ENCODE results near the gene ZEB2. TPM values are rescaled to one million over a fixed set of nuclear protein-coding genes. Genes with fewer than 3 reads are reported as not detected.
A peak's percentile ranks its signal among the peaks of the same experiment; 100 is the strongest.

ZEB2 gene
- total and polyA plus RNA-seq, 2 donors, result 15.3 to 16.1 TPM

DNA sequence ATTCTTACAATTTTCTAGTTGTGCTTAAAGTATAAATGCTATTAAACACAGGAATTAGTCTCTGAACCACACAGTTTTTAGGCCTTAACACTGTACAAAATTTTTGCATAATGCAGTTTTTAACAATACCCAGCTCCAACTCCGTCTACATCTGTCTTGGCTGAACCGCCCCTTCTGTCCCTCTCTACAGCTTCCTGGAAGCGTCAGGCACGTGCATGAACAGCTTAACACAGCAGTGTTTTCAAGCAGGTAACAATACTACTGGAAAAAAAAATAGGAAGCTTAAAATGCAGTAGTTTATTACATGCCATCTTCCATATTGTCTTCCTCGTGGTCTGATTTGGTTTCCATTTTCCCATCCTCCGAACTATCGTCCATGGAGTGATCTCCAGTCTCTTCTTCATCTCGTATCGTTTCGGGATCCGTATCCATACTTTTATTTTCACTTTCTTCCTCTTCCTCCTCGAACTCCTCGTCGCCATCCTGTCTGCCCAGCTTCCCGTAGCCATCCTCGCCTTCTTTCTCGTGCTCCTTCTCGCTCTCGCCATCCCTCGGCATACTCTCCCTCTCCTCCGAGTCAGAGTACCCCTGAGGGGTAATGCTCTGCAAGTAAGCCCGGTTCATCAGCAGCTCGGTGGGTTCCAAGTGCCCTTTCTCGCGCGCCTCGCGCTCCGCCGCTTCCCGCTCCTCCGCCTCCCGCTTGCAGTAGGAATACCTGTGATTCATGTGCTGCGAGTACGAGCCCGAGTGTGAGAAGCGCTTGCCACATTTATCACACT is 130.6 kb downstream of the ZEB2 start:
- Histone ChIP-seq H3K4me1 (ENCODE audit: control insufficient read depth in 2 of 2, insufficient read depth in 2 of 2, low read length in 2 of 2) (no peaks in the 10 kb centered on the region), H3K27ac (ENCODE audit: low read depth in 1 of 2, low read length in 1 of 2) (no peak overlapping the region), H3K36me3 (ENCODE audit: control insufficient read depth in 2 of 2, insufficient read depth in 2 of 2, low read length in 1 of 2) (no peaks in the 10 kb centered on the region), H3K27me3 (ENCODE audit: control insufficient read depth in 2 of 2, insufficient read depth in 1 of 2, low read length in 1 of 2) (no peaks in the 10 kb centered on the region), H3K9me3 (ENCODE audit: control insufficient read depth in 2 of 2, insufficient read depth in 1 of 2, low read length in 1 of 2) (no peaks in the 10 kb centered on the region), H3K4me3 (ENCODE audit: low read length in 2 of 2) (peak overlapping the region in 1 of 2 donors; percentile 5)
- 94% methylated on average over 37 of the region's 37 CpGs for WGBS
- no peak for DNase-seq (ENCODE audit: low read depth in 6 of 9, low spot score in 9 of 9)

DNA sequence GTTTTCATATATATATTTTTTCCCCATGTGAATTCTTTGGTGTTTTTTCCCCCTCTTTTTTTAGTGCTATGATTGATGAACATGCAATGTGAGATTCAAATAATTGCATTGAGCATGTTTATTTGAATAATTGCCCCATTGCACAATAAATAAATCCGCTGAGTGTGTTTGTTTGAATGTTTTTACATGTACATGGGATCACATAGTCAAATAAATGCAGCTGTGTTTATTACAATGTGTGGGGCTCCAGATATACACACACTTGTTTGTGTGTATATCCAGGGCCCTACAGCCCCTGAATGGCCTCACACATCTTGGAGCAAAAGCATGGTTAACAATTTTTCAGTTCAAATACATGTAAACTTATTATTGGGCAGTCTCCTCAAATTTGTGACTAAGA is 134.5 kb downstream of the ZEB2 start:
- Histone ChIP-seq H3K27ac (ENCODE audit: low read depth in 1 of 2, low read length in 1 of 2) (no peak overlapping the region), H3K4me3 (ENCODE audit: low read length in 2 of 2) (no peak overlapping the region), H3K36me3 (ENCODE audit: control insufficient read depth in 2 of 2, insufficient read depth in 2 of 2, low read length in 1 of 2) (no peaks in the 10 kb centered on the region), H3K4me1 (ENCODE audit: control insufficient read depth in 2 of 2, insufficient read depth in 2 of 2, low read length in 2 of 2) (peaks cover 0 to under 1% of the 10 kb centered on the region in 2 donors), H3K27me3 (ENCODE audit: control insufficient read depth in 2 of 2, insufficient read depth in 1 of 2, low read length in 1 of 2) (no peaks in the 10 kb centered on the region), H3K9me3 (ENCODE audit: control insufficient read depth in 2 of 2, insufficient read depth in 1 of 2, low read length in 1 of 2) (no peaks in the 10 kb centered on the region)
- 97% methylated on average over 1 of the region's 1 CpG for WGBS
- DNase-seq (ENCODE audit: low read depth in 6 of 9, low spot score in 9 of 9), result no peak

DNA sequence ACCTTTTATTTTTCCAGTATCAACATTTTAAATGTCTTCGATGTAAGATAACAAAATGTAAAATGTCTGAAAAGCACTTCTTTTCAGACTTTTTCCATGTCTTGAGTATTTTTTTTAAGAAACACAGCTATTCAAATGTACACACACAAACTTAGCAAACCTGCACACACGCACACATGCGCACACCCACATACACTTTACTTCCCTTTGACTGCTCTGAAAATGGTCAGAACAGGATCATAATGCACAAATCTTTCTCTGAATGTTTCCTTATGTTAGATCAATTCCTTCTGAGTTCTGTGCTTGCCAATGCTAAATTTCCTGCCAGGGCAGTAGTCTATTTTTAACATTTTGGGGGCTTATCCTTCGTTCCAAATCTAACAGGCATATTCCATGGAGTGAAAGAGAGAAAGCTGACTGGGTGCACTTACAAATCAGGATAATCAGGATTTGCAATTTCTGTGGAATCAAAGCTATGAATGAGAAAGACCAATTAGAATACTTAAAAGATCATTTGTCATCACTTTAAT is 136.3 kb downstream of the ZEB2 start:
- H3K27ac ChIP-seq (ENCODE audit: low read depth in 1 of 2, low read length in 1 of 2), result no peak overlapping the region
- H3K9me3 ChIP-seq (ENCODE audit: control insufficient read depth in 2 of 2, insufficient read depth in 1 of 2, low read length in 1 of 2), result peaks cover 0 to 3% of the 10 kb centered on the region in 2 donors
- no peak for DNase-seq (ENCODE audit: low read depth in 6 of 9, low spot score in 9 of 9)
- H3K27me3 ChIP-seq (ENCODE audit: control insufficient read depth in 2 of 2, insufficient read depth in 1 of 2, low read length in 1 of 2), result no peaks in the 10 kb centered on the region
- WGBS, result 93% methylated on average over 4 of the region's 4 CpGs
- H3K4me3 ChIP-seq (ENCODE audit: low read length in 2 of 2), result no peak overlapping the region
- H3K4me1 ChIP-seq (ENCODE audit: control insufficient read depth in 2 of 2, insufficient read depth in 2 of 2, low read length in 2 of 2), result peaks cover 0 to 9% of the 10 kb centered on the region in 2 donors
- no peaks in the 10 kb centered on the region for H3K36me3 ChIP-seq (ENCODE audit: control insufficient read depth in 2 of 2, insufficient read depth in 2 of 2, low read length in 1 of 2)

DNA sequence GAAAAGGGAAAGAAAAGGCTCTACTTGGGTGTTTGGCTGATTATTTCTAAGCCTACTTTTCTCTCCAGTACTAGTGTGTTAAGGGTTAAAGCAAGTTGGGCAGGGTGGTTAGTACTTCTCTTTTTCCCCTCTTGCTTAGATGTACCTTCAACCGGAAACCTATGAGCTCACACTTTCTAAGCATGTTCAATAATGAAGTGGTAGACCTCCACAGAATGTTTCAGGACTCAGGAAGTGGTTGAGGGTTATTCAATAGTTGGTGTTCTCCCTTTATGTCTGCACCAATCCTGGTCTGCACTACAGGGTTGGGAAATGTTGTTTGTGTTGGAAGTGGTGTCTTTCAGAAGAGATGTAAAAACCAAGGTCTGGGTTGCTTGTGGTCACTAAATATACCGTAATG is 137.1 kb downstream of the ZEB2 start:
- Histone ChIP-seq H3K27me3 (ENCODE audit: control insufficient read depth in 2 of 2, insufficient read depth in 1 of 2, low read length in 1 of 2) (no peaks in the 10 kb centered on the region), H3K27ac (ENCODE audit: low read depth in 1 of 2, low read length in 1 of 2) (no peak overlapping the region), H3K9me3 (ENCODE audit: control insufficient read depth in 2 of 2, insufficient read depth in 1 of 2, low read length in 1 of 2) (peaks cover 0 to 3% of the 10 kb centered on the region in 2 donors), H3K4me3 (ENCODE audit: low read length in 2 of 2) (no peak overlapping the region), H3K36me3 (ENCODE audit: control insufficient read depth in 2 of 2, insufficient read depth in 2 of 2, low read length in 1 of 2) (no peaks in the 10 kb centered on the region), H3K4me1 (ENCODE audit: control insufficient read depth in 2 of 2, insufficient read depth in 2 of 2, low read length in 2 of 2) (peaks cover 0 to 9% of the 10 kb centered on the region in 2 donors)
- DNase-seq (ENCODE audit: low read depth in 6 of 9, low spot score in 9 of 9), result peak in 8 of 9 donors; percentile 4 to 71 (median 36)
- WGBS, result 8% methylated on average over 2 of the region's 2 CpGs

DNA sequence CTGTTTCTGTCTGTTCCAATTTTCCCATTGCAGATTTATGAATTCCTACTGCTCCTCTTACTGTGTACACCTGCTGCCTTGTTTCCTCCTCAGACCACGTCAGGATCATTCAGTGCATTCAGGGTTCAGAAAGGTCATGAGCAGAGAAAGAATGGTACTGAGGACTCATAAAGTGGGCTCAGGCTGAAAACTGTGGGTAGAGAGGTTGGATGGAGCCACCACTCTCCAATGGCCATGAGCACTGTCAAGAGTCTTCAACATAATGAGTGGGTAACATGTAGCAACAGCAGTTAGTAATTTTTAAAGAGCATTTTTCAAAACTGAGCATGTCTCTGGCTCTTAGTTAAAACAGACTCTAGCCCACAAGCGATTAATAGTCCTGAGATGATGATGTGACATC is 138.2 kb downstream of the ZEB2 start:
- DNase-seq (ENCODE audit: low read depth in 6 of 9, low spot score in 9 of 9), result no peak
- H3K36me3 ChIP-seq (ENCODE audit: control insufficient read depth in 2 of 2, insufficient read depth in 2 of 2, low read length in 1 of 2), result no peaks in the 10 kb centered on the region
- no peak overlapping the region for H3K27ac ChIP-seq (ENCODE audit: low read depth in 1 of 2, low read length in 1 of 2)
- H3K4me1 ChIP-seq (ENCODE audit: control insufficient read depth in 2 of 2, insufficient read depth in 2 of 2, low read length in 2 of 2), result peaks cover 0 to 9% of the 10 kb centered on the region in 2 donors
- H3K9me3 ChIP-seq (ENCODE audit: control insufficient read depth in 2 of 2, insufficient read depth in 1 of 2, low read length in 1 of 2), result peaks cover 0 to 3% of the 10 kb centered on the region in 2 donors
- 83% methylated on average over 2 of the region's 2 CpGs for WGBS
- H3K4me3 ChIP-seq (ENCODE audit: low read length in 2 of 2), result no peak overlapping the region
- H3K27me3 ChIP-seq (ENCODE audit: control insufficient read depth in 2 of 2, insufficient read depth in 1 of 2, low read length in 1 of 2), result no peaks in the 10 kb centered on the region

DNA sequence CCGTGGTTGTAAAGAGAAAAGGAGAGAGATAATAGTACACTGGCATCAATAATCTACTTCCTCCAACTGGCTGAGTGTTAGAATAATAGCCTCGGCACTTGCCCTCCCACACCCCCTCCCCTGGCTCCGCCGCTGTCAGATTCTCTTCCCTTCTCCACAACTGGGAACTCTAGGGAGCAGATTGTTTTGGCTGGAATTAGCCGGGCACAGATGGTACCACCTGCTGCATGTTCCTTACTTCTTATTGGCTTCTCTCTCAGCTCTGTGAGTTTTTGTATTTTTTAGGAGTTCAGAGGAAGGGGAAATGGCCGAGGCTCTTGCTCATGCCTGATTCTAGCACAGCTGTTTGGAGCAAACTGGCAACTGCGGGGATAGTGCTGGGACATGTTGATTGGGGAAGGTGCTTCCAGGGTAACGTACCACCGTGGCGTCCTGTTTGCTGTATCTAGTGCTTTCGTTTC is 140.0 kb downstream of the ZEB2 start:
- H3K36me3 ChIP-seq (ENCODE audit: control insufficient read depth in 2 of 2, insufficient read depth in 2 of 2, low read length in 1 of 2), result no peaks in the 10 kb centered on the region
- no peak overlapping the region for H3K4me3 ChIP-seq (ENCODE audit: low read length in 2 of 2)
- WGBS, result 51% methylated on average over 11 of the region's 11 CpGs
- H3K27ac ChIP-seq (ENCODE audit: low read depth in 1 of 2, low read length in 1 of 2), result no peak overlapping the region
- H3K27me3 ChIP-seq (ENCODE audit: control insufficient read depth in 2 of 2, insufficient read depth in 1 of 2, low read length in 1 of 2), result no peaks in the 10 kb centered on the region
- DNase-seq (ENCODE audit: low read depth in 6 of 9, low spot score in 9 of 9), result no peak
- H3K4me1 ChIP-seq (ENCODE audit: control insufficient read depth in 2 of 2, insufficient read depth in 2 of 2, low read length in 2 of 2), result peaks cover 0 to 9% of the 10 kb centered on the region in 2 donors
- H3K9me3 ChIP-seq (ENCODE audit: control insufficient read depth in 2 of 2, insufficient read depth in 1 of 2, low read length in 1 of 2), result peaks cover 0 to 3% of the 10 kb centered on the region in 2 donors

DNA sequence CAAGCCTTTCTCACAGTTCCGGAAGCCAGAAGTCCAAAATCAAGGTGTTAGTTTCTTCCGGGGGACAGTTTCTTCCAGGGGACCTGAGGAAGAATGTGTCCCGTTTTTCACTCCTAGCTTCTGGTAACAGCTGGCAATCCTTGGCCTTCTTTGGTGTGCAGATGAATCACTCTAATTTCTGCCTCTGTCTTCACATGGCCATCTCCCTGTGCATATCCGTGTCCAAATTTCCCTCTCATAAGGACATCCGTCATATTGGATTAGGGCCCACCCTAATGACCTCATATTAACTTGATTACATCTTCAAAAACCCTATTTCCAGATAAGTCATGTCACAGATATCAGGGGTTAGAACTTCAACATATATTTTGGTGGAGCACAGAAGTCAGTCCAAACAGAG is 141.4 kb downstream of the ZEB2 start:
- peaks cover 0 to 3% of the 10 kb centered on the region in 2 donors for H3K9me3 ChIP-seq (ENCODE audit: control insufficient read depth in 2 of 2, insufficient read depth in 1 of 2, low read length in 1 of 2)
- DNase-seq (ENCODE audit: low read depth in 6 of 9, low spot score in 9 of 9), result no peak
- H3K36me3 ChIP-seq (ENCODE audit: control insufficient read depth in 2 of 2, insufficient read depth in 2 of 2, low read length in 1 of 2), result no peaks in the 10 kb centered on the region
- H3K27ac ChIP-seq (ENCODE audit: low read depth in 1 of 2, low read length in 1 of 2), result no peak overlapping the region
- H3K4me1 ChIP-seq (ENCODE audit: control insufficient read depth in 2 of 2, insufficient read depth in 2 of 2, low read length in 2 of 2), result peaks cover 0 to 9% of the 10 kb centered on the region in 2 donors
- H3K4me3 ChIP-seq (ENCODE audit: low read length in 2 of 2), result no peak overlapping the region
- no peaks in the 10 kb centered on the region for H3K27me3 ChIP-seq (ENCODE audit: control insufficient read depth in 2 of 2, insufficient read depth in 1 of 2, low read length in 1 of 2)
- WGBS, result 95% methylated on average over 5 of the region's 5 CpGs

DNA sequence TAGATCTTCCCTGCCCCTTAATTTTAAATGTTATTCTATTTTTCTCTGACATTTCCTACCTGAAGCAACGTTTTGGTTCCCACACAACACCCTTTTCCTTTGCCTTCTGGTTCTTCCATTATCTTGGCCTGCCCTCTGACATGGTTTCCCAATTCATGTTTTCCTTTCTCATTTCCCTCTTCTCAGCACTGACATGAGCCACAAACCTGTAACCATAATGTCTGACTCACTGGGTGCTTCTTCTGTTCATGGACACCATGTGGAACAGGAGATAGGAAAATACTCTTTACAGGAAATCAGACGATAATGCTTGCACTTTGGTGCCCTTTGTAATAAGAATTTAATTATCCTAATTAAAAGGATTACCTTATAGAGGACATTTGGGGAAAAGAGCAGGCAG is 142.0 kb downstream of the ZEB2 start:
- Histone ChIP-seq H3K9me3 (ENCODE audit: control insufficient read depth in 2 of 2, insufficient read depth in 1 of 2, low read length in 1 of 2) (peaks cover 0 to 3% of the 10 kb centered on the region in 2 donors), H3K27me3 (ENCODE audit: control insufficient read depth in 2 of 2, insufficient read depth in 1 of 2, low read length in 1 of 2) (no peaks in the 10 kb centered on the region), H3K27ac (ENCODE audit: low read depth in 1 of 2, low read length in 1 of 2) (no peak overlapping the region), H3K4me3 (ENCODE audit: low read length in 2 of 2) (no peak overlapping the region), H3K4me1 (ENCODE audit: control insufficient read depth in 2 of 2, insufficient read depth in 2 of 2, low read length in 2 of 2) (peaks cover 0 to 9% of the 10 kb centered on the region in 2 donors), H3K36me3 (ENCODE audit: control insufficient read depth in 2 of 2, insufficient read depth in 2 of 2, low read length in 1 of 2) (no peaks in the 10 kb centered on the region)
- no peak for DNase-seq (ENCODE audit: low read depth in 6 of 9, low spot score in 9 of 9)
- 87% methylated on average over 2 of the region's 2 CpGs for WGBS

DNA sequence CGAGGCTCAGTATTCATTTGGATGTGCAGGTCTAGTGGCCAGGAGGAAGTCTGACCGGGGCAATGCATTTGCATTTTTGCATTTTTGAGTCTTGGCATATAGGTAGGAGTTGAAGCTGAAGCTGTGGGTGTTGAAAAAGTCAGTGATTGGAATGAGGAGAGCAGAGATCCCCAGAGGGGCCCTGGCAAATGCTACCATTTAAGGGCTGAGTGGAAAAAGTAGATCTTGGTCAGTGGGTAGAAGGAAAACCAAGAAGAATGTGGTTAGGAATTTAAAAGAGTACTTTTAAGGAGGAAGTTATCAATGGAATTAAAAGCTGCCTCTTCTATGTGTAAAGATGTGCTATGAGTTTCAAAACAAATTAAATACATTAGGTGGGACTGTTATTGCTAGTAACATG is 143.0 kb downstream of the ZEB2 start:
- H3K9me3 ChIP-seq (ENCODE audit: control insufficient read depth in 2 of 2, insufficient read depth in 1 of 2, low read length in 1 of 2), result peaks cover 0 to 3% of the 10 kb centered on the region in 2 donors
- no peak overlapping the region for H3K4me3 ChIP-seq (ENCODE audit: low read length in 2 of 2)
- WGBS, result over 99% methylated on average over 2 of the region's 2 CpGs
- no peak overlapping the region for H3K27ac ChIP-seq (ENCODE audit: low read depth in 1 of 2, low read length in 1 of 2)
- no peak for DNase-seq (ENCODE audit: low read depth in 6 of 9, low spot score in 9 of 9)
- peaks cover 0 to 14% of the 10 kb centered on the region in 2 donors for H3K4me1 ChIP-seq (ENCODE audit: control insufficient read depth in 2 of 2, insufficient read depth in 2 of 2, low read length in 2 of 2)
- no peaks in the 10 kb centered on the region for H3K36me3 ChIP-seq (ENCODE audit: control insufficient read depth in 2 of 2, insufficient read depth in 2 of 2, low read length in 1 of 2)
- no peaks in the 10 kb centered on the region for H3K27me3 ChIP-seq (ENCODE audit: control insufficient read depth in 2 of 2, insufficient read depth in 1 of 2, low read length in 1 of 2)
